HG02678 (cell line): ENCODE results near the gene METTL22.

Experiments
- ATAC-seq: cut with Tn5 transposase; IDR thresholded peaks from one replicate; pipeline ENCODE4 v1.9.1; 2021; ENCODE audit warnings: mild to moderate bottlenecking, moderate library complexity; ENCODE audit not compliant: unreplicated experiment

The METTL22 gene

DNA sequence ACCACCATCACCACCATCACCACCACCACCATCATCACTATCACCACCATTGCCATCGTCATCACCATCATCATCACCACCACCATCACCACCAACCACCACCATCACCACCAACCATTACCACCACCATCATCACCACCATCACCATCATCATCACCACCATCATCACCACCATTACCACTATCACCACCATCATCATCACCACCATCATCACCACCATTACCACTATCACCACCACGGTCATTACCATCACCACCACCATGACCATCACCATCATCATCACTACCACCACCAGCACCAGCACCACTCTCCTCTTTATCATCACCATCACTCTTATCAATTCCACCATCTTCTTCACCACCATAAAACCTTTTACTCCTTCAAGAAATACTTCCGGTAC lies 30.0 kb upstream of the METTL22 start:
- ATAC-seq: no peak

DNA sequence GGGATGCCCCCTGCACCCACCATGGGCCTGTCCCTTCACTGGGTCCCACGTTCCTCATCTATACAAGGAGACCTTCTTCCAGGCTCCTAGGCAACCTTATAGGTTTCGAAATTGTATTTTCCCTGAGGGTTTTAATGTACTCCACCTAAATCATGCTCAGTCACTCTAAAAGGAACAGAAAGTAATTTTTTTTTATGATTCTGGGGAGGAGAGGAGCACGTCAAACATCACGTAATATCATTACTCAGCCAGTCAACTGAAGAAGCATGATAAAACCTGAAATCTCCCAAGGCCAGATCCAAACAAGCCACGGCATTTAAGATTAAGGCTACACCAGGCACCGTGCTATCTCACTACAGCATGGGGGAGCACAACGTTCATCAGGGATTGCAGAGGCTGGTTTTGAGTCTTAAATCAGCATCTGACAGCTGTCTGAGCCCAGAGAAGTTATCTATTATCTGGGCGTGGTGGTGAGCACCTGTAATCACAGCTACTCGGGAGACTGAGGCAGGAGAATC lies 27.3 kb upstream of the METTL22 start:
- no peak for ATAC-seq

DNA sequence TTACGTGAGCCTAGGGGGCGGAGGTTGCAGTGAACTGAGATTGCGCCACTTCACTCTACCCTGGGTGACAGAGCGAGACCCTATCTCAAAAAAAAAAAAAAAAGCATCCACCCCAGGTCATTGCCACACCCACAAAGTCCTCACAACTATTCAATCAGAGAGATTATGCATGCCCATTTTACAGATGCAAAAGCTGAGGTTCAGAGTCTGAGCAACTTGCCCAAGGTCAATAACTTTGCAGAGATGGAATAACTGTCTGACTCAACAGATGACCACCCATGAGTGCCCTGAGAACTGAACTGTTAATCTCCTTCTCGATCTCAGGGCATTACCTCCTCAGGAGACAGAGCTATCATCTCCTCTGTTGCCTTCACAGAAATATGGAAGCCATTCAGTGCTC lies 25.7 kb upstream of the METTL22 start:
- no peak for ATAC-seq

DNA sequence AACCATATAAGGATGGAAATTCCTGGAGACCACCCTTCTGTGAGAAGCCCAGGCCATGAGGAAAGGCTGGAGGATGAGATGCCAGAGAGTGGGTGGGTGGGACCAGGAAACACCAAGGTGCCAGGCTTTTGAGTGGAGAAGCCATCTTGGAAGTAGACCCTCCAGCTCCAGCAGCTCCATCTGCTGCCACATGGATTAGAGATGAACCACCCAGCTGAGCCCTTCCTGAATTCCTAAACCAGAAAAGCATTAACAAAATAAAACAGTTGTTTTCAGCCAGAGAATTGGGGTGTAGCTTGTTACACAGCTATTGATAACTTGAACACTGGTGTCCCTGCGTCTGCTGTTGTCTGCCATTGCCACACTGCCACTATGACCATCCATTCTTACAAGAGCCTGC lies 24.9 kb upstream of the METTL22 start:
- ATAC-seq: no peak

DNA sequence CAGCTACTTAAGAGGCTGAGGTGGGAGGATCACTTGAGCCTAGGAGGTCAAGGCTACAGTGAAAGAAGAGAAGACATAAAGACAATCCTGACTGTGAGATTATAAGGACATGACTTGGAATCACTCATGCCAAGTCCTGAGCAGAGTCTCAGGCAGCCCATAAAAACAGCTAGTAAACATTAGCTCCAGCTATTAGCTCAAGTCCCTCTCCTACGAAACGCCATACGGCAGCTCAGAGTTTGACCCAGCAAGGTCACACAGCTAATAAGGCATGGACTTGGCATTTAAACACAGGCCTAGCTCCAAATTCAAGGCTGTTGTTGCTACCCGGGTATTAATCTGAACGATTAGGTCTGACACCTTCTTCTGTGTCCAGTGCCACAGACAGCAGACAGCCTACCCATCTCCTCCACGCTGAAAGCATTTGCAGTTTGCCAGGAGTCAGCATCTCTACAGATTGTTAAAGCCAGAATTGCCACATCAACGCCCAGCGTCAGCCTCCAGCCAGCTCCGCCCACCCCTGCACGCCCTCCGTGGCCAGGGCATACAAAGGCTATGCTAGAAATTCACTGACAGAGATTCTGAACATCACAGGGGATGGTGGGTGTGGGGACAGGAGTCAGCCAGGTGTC lies 21.2 kb upstream of the METTL22 start:
- ATAC-seq: no peak

DNA sequence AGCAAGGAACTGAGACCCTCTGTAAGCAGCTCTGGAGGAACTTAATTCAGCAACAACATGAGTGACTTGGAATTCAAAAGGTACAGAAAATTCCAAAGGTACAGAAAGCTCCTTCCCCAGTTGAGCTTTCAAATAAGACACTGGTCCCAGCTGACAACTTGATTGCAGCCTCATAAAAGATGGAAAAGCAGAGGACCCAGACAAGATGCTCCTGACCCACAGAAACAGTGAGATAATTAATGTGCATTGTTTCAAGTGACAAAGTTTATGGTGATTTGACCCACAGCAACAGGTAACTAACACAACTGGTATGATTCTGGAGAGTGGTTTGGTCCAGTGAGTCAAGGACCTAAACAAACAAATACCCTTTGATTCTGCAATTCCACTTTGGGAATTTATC lies 15.9 kb upstream of the METTL22 start:
- ATAC-seq: no peak

DNA sequence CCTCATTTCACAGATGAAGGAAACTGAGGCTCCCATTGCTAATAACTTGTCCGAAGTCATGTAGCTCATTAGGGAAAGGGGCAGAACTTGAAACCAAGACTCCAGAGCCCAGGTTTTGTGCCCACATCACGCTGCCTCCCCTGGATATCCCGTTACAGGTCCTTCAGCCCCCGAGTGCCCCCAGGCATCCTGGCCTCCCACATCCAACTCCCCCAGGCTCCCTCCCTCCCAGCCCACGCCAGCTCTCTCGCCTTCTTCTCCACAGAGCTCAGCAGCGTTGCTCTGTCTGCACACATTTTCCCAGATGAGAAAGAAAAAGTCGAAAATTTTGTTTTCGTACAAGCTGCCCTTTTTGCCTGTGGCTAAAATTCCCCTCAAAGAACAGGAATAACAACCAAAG lies 14.3 kb upstream of the METTL22 start:
- ATAC-seq: no peak

DNA sequence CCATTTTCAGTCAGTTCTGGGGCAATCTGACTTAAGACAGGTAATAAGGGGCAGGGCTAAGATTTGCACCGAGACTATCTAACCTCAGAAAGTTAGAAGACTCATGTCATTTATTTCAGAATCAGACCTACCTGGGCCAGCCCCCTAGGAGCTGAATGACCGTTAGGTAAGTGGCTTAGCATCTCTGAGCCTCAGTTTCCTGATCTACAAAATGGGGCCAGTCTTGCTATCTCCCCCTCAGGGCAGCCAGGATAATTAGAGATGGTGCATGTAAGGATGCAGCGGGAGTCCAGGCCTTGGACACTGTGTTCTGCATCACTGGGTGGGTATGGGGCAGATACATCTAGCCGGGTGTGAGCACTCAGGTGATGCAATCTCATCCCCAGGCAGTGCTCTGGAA lies 10.4 kb upstream of the METTL22 start:
- ATAC-seq: no peak

DNA sequence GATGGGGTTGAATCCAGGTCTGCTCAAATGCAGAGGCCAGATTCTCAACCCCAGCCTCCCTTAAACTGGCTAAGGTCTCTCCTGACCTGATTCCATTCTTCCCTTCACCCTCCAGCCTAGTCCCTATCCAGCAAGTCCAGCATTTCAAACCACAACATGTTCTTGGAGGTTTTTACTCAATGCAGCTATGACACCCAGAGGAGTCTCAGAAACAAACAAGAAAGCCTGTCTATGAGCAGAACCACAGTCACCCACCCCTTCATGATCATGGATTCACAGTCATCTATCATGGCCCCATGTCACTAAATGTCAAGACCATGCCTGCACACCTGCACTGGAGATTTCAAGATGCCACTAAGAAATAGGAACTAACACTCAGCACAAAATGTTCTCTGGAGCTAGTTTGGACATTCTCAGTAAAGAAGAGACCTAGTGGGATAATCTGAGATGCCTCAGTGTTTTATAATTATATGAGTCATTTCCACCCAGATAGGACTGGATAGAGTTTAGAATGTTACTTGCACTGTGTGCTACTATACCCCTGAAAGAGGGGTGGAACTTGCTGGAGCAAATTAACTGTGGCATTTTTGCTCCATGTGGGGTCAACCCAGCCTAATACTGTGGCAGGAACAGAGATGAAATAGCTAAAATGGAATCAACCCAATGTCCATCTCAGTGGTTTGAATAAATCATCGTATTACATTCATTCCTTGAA lies 9.5 kb upstream of the METTL22 start:
- ATAC-seq: no peak

DNA sequence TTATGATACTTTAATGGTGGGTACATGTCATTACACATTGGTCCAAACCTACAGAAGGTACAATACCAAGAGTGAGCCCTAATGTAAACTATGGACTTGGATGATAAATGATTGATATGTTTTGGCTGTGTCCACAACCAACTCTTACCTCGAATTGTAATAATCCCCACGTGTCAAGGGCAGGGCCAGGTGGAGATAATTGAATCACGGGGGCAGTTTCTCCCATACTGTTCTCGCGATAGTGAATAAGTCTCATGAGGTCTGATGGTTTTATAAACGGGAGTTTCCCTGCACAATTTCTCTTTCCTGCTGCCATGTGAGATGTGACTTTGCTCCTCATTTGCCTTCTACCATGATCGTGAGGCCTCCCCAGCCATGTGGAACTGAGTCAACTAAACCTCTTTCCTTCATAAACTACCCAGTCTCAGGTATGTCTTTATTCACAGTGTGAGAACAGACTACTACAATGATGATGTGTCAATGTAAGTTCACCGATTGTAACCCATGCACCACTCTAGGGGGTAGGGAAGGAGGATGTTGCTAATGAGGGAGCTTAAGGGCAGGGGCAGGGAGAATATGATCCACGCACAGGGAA lies 7.0 kb upstream of the METTL22 start:
- no peak for ATAC-seq

DNA sequence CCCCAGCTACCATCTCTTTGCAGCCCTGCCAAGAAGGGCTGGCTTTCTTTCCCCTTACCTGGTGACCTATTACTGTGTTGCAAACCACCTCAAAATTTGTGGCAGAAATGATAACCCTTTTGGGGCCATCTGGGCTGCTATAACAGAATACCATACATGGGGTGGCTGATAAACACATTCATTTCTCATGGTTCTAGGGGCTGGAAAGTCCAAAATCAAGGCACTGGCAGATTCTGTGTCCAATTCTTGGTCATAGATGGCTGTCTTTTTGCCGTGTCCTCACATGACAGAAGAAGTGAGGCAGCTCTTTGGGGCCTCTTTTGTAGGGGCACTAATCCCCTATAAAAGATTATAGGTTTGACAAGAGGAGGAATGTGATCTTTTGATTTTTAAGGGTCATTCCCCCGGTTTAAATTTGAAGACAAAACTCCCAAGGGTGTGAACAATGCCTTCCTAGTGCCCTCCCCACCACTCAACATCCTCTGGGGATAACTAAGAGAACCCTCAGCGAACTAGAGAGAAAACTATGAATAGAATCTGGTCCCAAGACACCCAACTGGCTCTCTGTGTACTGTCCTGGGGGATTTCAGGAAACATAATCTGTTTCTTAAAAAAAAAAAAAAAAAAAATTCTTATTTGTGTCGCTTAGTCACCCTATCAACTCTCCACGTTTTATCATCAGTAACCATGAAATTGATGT lies 1.7 kb upstream of the METTL22 start:
- no peak for ATAC-seq

DNA sequence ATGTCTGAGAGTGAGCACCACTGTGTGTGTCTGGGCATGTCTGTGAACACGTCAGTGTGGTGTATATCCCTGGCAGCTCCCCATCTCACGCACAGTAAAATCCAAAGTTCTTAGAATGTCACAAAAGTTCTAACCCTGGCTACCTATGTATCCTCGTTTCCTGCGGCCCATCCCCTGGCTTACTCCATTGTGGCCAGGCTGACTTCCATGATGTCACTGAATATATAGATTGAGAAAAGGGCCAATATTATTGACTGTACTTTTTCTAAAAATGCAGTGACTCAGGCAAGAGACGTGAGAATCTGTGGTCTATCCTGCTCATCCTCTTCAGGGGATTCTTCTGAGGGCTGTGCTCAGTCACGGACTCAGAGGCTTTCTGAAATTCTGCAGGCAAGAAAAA lies 963 bp upstream of the METTL22 start:
- ATAC-seq: no peak

DNA sequence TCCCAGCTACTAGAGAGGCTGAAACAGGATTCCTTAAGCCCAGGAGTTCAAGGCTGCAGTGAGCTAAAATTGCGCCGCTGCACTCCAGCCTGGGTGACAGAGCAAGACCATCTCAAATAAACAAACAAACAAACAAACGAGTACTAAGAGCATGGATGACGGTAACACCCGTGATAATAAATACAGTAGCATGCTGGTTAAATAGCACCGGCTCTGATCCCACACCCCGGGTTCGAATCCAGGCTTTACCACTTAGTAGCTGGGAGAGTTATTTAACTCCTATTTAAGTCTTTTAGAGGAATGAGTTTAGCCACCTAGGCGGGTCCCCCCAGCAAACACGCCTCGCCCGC lies 301 bp upstream of the METTL22 start:
- no peak for ATAC-seq

DNA sequence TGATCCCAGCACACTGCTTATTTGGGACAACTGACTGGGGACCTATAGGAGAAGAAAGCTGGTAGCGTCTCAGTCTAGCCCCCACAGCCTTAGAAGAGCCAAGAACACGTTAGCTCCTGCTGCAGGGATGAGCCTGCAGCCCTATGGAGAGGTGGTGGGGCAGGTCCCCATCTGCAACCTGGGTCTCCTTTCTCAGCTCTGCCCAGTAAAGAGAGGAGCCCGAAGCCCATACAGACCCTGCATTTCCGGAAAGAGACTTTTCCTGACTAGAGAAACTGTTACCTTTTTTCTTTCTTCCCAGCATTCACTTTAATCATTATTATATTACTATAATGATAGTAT lies 788 bp downstream of the METTL22 start:
- no peak for ATAC-seq

DNA sequence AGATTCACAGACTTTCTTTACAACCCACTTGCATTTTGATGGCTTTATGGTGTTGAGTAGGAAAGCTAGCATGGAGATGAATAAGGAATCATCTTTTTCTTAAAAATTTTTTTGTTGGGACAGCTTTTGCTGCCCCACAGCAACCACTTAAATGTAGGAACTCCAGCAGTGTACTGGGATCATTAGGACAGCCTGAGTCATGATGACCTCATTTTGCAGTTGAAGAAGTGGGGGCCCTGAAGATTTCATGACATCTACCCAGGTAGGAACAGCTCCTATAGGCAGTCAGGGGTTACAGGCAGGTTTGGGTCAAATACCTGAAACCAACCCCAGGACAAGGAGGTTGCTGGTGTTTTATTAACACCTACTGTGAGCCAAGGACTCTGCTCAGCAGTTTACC lies 2.1 kb downstream of the METTL22 start:
- no peak for ATAC-seq

DNA sequence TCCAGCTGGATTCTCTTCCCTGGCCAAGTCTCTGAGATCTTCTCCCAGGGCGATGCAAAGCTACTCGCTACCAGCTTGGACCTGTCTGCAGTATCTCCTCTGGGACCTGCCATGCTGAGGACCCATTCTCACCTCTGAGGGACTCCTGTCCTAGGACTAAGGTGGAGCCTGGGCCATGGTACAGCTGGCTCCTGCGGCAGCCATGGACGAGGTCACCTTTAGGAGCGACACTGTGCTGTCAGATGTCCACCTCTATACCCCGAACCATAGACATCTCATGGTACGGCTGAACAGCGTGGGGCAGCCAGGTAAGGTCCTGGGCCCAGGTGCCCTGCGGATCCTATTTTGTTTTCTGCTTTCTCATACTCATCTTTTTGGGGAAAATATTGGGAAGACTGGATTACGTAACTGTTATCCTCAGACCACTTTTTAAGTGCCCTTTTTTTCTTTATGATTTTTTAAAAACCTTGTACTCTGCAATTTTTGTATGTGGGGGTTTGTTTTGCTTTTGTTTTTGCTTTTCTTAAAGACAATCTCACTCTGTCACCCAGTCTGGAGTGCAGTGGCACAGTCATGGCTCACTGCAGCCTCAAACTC lies 4.1 kb downstream of the METTL22 start:
- ATAC-seq: no peak

DNA sequence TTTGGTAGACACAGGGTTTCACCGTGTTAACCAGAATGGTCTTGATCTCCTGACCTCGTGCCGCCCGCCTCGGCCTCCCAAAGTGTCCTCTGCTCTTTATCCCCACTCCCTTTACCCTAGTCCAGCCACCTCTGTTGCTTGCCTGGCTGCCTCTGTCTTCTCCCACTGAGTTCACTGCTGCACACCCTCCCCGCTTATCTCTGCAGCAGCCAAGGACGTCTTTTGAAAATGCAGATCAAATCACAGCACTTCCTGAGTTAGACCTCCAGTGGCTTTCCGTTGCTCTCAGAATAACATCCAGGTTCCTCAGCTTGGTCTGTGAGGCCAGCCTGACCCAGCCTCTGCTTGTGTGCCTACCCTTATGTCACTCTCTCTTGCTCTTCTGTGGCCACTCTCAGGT lies 5.4 kb downstream of the METTL22 start:
- ATAC-seq: no peak

DNA sequence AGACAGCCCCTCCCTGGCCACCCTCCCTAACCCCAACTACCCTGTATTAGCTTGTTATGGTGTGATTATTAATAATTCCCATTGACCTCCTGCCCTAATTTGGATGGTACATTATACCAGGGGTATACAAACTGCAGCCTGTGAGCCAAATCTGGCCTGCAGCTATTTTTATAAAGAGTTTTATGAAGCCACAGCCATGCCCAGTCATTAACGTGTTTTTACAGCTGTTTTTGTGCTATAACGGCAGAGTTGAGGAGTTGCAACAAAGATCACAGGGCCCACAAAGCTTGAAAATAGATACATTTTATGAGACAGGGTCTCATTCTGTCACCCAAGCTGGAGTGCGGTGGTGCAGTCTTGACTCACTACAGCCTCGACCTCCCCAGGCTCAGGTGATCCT lies 6.0 kb downstream of the METTL22 start:
- ATAC-seq: no peak

DNA sequence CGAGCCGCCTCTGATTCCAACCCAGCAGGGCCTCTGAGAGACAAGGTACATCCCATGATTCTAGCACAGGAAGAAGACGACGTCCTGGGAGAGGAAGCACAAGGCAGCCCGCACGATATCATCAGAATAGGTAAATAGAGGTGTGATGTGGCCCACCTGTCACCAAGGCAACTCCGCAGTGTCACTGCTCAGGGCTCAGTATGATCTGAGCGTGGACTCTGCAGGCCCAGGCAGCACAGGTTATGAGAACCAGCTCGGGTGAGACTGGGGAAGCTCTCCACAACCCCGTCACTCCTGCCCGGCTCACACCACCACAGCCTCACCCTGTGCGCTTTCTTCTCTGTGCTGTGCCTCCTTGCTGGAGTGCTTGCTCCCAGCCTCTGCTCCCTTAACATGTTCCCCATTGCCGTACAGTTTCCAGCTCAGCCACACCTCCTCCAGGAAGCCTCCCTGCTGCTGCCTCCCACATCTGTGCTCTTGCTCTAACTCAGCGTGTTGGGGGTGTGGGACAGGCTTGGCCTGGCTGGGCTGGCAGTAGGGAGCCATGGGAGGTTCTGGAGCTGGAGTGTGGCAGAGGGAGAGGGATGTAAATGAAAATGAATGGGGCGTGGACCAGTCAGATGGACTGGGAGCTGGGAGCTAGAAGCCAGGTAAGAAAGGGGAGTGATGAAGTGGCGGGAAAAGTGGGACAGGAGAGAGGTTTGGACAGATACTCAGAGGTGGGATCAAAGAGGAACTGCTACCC lies 7.7 kb downstream of the METTL22 start:
- no peak for ATAC-seq

DNA sequence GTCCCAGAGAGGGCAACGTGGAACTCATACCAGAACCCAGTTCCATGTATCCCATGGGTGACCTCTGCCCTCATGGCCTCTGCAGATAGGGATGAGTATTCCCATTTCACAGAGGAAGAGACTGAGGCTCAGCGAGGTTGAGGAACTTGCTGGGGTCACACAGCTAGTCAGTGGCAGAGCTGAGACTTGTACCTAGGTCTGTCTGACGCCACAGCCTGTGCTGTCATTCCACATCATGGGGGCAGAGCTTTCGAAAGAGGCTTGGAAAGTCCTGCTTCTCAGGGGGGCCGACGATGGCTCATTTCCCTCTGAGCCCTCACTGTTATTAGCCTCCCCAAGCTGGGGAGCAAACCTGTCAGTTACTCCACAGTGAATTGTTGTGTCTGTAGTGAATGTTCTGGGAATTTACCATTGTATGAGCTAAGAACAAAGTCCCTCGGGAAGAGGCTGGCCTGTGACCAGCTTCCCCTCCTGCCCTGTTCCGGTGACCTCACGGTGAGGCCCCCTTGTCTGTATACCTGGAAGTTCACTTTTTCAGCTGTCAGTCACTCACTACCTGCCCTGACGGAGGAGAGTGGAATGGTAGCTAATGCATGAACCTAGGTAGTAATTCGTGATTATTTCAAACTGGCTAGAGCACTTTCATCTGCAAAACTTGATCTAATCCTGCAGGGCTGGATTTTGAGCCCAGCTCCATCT lies 8.9 kb downstream of the METTL22 start:
- no peak for ATAC-seq
